ENCODE data around the gene SORD. TPM values are rescaled to one million over a fixed set of nuclear protein-coding genes. Genes with fewer than 3 reads are reported as not detected.

SORD gene
- total RNA-seq, 1 donor from 2014 or later = 10.5 TPM

DNA sequence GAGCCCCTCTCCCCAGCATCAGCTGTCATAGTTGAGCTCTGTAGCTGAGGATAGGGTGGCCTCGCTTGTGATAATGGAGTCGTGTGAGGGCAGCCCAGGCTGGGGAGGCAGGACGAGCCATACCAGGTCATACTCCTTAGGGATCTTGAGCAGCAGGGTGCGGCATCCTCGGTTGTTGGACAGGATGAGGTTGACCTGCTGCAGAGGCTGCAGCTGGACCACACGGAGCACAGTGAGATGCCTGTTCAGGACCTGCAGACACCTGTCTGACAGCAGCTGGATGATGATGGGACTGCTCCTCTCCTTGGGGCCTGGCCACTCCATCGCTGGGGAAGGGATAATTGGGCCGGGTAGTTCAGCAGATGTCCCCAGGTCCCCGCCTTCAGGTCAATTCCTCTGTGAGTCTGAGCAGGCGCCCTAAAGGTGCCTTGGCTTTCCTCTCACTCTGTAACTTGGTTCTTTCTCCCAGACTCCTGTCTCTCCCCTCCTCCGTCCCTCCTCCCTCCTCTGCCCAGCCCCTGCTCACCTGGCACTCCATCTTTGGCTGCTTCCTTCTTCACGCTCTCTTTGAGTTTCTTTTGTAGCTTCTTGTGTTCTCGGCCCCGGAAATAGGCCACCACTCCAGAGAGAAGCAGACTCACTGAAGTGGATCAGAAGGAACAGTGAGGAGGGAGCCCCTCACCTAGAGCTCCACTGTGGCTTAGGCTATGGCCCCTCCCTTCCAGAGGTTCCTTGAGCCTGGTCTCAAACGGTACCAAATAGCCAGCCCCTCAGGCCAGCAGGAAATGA lies 83.2 kb downstream of the SORD start:
- no peak for ATAC-seq
- H3K27me3 ChIP-seq (ENCODE audit: low read depth) = peaks cover 25% of the 10 kb centered on the region
- H3K9me3 ChIP-seq = no peaks in the 10 kb centered on the region
- TF ChIP-seq, protein P1, sequence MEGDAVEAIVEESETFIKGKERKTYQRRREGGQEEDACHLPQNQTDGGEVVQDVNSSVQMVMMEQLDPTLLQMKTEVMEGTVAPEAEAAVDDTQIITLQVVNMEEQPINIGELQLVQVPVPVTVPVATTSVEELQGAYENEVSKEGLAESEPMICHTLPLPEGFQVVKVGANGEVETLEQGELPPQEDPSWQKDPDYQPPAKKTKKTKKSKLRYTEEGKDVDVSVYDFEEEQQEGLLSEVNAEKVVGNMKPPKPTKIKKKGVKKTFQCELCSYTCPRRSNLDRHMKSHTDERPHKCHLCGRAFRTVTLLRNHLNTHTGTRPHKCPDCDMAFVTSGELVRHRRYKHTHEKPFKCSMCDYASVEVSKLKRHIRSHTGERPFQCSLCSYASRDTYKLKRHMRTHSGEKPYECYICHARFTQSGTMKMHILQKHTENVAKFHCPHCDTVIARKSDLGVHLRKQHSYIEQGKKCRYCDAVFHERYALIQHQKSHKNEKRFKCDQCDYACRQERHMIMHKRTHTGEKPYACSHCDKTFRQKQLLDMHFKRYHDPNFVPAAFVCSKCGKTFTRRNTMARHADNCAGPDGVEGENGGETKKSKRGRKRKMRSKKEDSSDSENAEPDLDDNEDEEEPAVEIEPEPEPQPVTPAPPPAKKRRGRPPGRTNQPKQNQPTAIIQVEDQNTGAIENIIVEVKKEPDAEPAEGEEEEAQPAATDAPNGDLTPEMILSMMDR (IDR thresholded peaks at IDR 0.05) = no peak
- DNase-seq = no peak
- H3K4me3 ChIP-seq = no peak overlapping the region
- H3K36me3 ChIP-seq = no peaks in the 10 kb centered on the region
- intact Hi-C loops (cut with DNase I) = no loop called here
- no peak overlapping the region for H3K27ac ChIP-seq
- H3K4me1 ChIP-seq = no peaks in the 10 kb centered on the region

DNA sequence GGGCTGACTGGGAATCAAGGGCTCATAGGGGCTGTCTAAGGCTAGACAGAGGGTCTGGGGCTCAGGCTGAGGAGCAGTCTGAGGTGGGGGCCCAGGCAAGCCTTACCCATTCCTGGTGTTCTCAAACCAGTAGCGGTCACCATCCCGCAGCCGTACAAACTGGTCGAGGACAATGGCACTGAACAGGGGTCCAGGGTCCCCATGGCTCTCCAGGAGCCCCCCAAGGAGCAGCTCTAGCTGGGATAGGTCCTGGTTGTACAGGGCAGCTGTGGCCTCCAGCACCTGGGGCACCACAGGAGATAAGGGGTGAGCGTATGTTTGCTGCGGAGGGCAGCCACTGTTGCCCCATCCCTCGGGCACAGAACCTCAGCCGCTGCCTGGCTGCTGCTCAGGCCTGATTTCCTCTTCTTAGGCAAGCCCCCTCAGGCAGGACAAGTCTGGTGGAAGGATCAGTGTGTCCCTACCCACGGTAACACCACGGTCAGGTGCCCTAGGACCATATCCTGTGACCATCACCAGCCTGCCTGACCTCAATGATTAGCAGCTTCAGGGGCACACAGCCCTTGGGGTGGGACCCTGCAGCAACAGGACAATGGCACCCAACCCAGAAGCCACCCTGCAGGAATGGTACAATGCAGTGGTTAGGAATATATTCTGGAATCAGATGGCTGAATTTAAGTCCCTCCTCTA lies 85.1 kb downstream of the SORD start:
- DNase-seq (no peak), ATAC-seq (no peak)
- intact Hi-C loops (cut with DNase I) = no loop called here
- TF ChIP-seq, protein P1 (IDR thresholded peaks at IDR 0.05) = no peak
- Histone ChIP-seq H3K4me3 (no peak overlapping the region), H3K27ac (no peak overlapping the region), H3K36me3 (no peaks in the 10 kb centered on the region), H3K9me3 (no peaks in the 10 kb centered on the region), H3K27me3 (ENCODE audit: low read depth) (peaks cover 43% of the 10 kb centered on the region), H3K4me1 (peaks cover 11% of the 10 kb centered on the region)

DNA sequence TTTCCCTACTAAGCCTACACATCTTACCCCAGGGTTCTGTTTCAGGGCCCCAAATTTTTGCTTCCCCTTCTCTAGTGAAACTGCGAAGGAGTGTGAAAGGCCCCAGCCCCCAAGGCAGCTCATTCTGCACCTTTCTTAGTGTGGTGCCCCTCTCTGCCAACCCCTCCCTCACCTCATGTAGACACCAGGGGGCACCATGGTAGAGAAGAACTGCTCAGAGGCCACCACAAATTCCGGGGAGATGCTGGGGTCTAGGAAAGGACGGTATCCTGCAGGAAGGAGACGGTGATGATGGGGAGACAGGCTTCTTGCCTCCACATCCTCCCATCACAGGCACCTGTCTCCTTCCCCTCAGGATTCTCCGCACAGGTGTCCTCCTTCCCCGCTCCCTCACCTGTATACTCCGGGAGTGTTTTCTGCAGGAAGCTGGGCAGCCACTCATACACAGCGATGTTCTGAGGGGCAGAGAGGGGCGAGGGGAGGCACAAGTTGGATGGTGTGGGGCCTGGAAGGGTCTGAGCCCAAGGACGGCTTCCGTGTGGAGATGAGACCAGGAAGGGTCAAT lies 87.3 kb downstream of the SORD start:
- H3K27me3 ChIP-seq (ENCODE audit: low read depth) = peaks cover 62% of the 10 kb centered on the region
- H3K4me3 ChIP-seq = no peak overlapping the region
- H3K36me3 ChIP-seq = no peaks in the 10 kb centered on the region
- H3K9me3 ChIP-seq = no peaks in the 10 kb centered on the region
- DNase-seq = no peak
- TF ChIP-seq, protein P1 (IDR thresholded peaks at IDR 0.05) = peak; percentile 8
- peaks cover 24% of the 10 kb centered on the region for H3K4me1 ChIP-seq
- intact Hi-C loops (cut with DNase I) = no loop called here
- no peak for ATAC-seq
- H3K27ac ChIP-seq = no peak overlapping the region

DNA sequence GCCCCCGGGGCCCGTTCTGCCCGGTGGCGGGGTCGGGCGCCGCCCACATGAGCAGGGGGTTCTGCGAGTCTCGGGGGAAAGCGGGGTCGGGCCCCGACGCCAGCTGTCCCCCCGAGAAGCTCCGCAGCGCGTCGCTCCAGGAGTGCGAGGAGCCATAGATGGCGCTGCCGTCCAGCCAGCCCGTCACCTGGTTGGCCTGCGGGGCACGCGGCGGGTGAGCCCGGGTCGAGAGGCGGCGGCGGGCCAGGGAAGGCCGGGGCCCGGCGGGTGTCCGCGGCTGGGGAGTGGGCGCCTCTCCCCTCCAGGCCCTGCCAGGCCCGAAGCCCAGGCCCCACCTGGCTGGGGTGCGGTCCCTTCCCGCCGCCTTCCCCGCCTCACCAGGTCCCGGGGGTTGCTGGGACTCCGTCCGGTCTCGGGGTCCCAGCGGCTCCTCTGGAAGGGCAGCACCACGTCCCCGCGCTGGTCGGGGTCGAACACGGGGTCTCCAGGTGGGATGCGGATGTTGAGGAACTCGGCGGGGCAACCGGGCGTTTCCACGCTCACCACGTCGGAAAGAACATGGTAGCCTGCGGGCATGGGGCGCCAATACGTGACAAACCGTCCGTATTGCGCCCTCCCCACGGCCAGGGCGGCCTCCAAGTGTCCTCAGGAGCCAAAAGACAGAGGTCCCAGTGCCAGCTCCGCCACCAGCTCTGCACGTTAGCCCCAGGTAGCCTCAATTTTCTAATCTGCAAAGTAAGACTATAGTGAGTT lies 88.6 kb downstream of the SORD start:
- DNase-seq = no peak
- TF ChIP-seq, protein P1 (IDR thresholded peaks at IDR 0.05) = no peak
- intact Hi-C loops (cut with DNase I) = no loop called here

DNA sequence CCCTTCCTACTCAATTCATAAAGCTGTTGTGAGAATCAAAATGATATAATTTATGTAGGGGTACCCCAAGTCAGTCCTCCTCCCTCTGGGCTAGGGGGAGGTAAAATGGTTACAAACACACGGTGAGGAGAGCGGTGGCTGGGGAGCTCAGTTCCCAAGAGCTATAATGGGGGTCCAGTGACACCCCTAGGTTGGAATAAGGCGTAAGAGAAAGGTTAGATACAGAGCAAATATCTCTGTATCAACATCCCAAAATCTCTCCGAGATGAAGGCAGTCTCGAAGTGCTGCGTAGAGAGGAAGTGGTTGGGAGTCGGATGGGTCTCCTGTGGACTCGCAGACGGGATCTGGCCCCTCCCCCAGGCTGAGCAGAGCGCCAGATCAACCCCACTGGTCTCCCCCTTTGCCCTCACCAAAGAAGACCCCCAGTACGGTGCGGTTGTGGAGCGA lies 89.2 kb downstream of the SORD start:
- no peak overlapping the region for H3K27ac ChIP-seq
- DNase-seq (no peak), ATAC-seq (no peak)
- intact Hi-C loops (cut with DNase I) = no loop called here
- TF ChIP-seq, protein P1 (IDR thresholded peaks at IDR 0.05) = no peak
- H3K9me3 ChIP-seq = no peaks in the 10 kb centered on the region
- H3K36me3 ChIP-seq = no peaks in the 10 kb centered on the region
- H3K4me1 ChIP-seq = peaks cover 35% of the 10 kb centered on the region
- peaks cover 80% of the 10 kb centered on the region for H3K27me3 ChIP-seq (ENCODE audit: low read depth)
- peak overlapping the region; percentile 21 for H3K4me3 ChIP-seq

More for the DNA sequence above, 88.6 kb downstream of the SORD start:
- no peaks in the 10 kb centered on the region for H3K36me3 ChIP-seq
- H3K4me1 ChIP-seq = peaks cover 29% of the 10 kb centered on the region
- peaks cover 74% of the 10 kb centered on the region for H3K27me3 ChIP-seq (ENCODE audit: low read depth)
- H3K4me3 ChIP-seq = no peak overlapping the region
- ATAC-seq = no peak
- H3K9me3 ChIP-seq = no peaks in the 10 kb centered on the region
- H3K27ac ChIP-seq = no peak overlapping the region

Measured in lower lobe of right lung (tissue), 2 donors.